Stimulated activated CD8-positive, alpha-beta memory T cell treated with anti-CD3 and anti-CD28 coated beads, Interleukin-4, amount 100 ng/mL, for 4 hours (primary cell): ENCODE data around the gene SCGB3A1.

Experiments used
- DNase-seq, 2 donors: peaks; one replicate each; pipeline ENCODE4 v3.0.0-alpha.2; 2020; ENCODE audit warnings: low read depth in 2 of 2, low spot score in 1 of 2

The SCGB3A1 gene

DNA sequence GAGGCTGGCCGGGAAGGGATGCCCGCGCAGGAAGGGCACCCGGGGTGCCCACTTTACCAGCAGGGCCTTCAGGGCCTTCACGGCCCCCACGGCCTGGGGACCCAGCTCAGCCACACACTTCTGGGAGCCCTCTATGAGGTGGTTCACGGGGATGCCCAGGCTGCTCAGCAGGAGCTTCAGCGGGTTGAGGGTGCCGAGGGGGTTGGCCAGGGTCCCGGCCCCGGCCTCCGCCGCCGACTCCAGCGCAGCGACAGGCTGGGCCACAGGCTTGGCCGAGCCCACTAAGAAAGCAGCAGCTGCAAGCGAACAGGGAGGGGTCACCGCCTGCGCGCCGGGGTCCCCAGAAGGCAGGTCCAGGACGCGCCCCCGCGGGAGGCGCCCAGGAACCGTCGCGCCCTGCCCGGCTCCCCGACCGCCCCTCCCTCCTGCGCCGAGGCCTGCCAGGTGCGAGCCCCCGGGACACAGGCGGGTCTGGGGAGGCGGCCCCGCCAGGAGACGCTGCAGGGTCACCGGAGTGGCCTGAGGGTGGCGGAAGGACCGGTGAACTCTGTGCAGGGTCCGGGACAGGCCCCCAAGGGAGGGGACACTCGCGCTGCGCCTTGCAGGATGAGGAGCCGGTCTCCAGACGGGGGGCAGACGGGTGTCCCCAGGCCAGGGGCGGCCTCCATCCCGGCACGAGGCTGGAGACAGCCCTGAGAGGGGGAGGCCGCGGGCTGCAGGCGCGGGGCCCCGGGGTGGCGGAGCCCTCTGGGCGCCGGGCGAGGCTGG, 572 bp downstream of the SCGB3A1 start:
- no peak for DNase-seq

DNA sequence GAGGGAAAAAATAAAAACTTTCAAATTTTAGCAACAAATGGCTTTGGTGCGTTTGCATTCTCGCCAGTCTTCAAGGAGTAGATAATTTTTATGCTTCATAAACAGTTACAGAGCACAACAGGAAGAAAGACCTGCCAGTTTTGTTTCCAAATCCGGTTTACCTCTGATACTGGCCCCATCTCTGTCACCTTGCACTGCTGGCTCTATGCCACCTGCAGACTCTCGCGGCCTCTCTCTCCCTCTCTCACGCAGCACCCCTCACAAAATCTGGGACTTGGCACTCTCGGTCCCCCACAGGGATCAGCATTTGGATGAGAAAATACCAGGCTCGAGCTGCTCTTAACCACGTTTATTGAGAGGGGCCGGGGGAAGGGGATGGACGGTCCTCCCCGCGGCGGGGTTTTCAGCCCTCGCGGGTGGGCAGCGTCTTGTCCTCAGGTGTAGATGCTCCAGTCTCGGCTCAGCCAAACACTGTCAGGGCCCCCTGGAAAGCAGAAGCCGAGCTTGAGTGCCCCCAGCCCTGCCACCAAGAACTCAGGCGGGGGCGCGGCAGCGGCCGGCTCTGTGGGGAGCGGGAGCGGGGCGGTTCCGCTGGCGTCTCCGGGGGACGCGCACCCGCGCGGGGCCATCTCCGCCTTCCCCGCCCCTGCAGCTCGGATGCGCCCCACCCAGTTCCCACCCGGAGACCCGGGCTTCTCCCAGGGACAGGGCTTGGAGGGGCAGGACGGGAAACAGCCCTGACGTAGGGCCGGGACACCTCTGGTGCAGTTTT, 1.3 kb downstream of the SCGB3A1 start:
- DNase-seq = no peak

DNA sequence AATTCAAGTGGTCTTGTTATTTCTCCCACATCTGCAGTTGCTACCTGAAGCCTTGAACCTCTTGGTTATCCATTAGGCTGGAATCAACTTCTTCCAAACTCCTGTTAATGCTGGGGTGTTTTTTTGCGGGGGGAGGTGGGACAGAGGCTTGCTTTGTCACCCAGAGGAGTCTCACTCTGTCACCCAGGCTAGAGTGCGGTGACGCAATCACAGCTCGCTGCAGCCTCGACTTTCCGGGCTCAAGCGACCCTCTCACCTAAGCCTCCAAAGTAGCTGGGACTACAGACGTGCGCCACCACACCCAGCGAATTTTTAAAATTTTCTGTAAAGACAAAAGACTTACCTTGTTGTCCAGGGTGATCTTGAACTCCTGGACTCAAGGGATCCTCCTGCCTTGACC, 4.4 kb downstream of the SCGB3A1 start:
- no peak for DNase-seq

DNA sequence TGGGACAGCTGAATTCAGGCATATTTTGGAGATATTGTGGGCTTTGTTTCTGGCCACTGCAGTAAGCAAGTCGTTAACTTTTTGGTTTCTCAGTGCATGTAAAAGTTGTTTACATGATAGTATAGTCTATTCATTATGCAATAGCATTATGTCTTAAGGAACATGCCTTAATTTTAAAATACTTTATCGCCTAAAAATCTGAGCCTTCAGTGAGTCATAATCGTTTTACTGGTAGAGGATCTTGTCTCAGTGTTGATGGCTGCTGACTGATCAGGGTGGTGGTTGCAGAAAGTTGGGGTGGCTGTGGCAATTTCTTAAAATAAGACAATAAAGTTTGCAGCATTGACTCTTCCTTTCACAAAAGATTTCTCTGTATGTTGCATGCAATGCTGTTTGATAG, 5.1 kb downstream of the SCGB3A1 start:
- no peak for DNase-seq

DNA sequence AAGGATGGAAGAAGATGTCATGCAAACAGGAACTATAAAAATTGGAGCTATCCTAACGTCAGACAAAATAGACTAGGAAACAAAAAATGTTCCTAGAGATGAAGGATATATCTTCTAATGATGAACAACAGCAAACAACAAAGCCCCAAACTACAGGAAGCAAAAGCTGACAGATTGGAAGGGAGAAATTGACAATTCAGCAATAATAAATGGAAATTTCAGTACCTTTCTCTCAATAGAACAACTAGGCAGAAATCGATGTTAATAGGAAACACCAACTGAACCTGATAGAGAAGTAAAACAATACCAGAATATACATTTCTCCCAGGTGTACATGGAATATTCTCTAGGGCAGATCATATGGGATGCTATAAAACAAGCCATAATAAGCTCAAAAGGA, 7.6 kb downstream of the SCGB3A1 start:
- no peak for DNase-seq

DNA sequence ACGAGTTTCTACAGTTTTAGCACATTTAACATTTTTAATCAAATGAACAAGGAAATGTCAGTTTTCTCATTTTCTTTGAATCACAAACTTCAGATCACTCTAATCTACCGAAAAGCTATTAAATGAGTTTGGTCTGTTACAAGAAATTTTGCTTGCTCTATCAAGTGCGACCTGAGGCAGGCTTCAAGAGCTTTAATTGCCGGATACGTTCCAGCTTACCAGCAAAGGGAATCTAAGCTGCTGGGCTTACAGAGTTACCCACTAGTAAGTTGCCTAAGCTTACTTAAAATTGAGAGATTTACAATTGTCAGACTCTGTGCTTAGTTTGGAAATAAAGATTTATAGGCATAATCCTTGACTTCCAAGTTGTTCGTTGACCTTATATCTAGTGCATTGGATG, 10.6 kb downstream of the SCGB3A1 start:
- no peak for DNase-seq

DNA sequence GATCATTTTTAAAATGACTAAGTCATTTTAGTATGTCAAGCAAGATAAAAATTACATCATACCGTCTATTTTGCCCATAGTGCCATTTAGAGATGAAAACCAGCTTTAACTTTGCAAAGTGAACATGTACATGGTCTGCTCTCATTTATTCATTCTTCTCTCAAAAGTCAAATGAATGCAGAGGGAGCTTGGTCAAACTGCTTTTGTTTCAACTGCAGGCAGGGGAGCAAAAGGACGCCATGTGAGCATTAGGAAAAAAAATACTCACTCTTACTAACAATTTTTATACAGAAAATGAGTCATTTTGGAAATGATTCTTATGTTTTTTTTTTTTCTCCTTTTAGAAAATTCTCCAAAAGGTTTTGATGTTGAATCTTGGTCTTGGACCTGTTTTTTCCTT, 15.7 kb downstream of the SCGB3A1 start:
- no peak for DNase-seq

DNA sequence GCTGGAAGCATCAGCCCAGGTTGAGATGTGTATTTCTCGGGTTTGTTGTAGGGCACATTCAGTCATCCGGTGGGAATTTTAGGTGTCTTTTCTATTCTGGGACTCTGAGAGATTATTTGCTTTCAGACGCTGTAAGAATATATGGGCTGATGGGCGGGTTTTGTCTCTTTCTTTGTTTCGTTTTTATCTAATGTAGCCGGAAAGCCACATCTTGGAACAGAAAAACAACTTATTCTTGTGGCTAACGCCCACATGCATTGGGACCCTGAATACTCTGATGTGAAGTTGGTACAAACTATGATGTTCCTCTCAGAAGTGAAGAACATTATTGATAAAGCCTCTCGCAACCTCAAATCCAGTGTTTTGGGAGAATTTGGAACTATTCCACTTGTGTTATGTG, 22.4 kb downstream of the SCGB3A1 start:
- DNase-seq = no peak

DNA sequence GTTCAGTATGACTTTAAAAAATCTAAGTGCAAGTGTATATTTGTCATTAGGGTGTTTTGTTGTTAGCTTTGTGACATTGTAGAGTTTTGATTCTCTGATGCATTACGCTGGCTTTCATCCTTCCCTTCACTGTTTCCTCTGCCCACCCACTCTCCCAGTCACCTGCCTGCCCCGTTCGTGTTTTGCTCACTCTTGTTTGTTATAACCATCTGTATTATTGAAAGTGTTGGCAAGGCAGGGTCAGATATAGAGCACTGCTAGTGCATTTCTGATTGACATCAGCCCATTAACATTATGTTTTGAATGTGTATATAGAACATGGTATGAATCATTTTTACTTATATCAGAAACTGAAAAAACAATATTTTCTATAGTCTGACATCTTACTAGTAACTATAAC, 27.3 kb downstream of the SCGB3A1 start:
- no peak for DNase-seq

DNA sequence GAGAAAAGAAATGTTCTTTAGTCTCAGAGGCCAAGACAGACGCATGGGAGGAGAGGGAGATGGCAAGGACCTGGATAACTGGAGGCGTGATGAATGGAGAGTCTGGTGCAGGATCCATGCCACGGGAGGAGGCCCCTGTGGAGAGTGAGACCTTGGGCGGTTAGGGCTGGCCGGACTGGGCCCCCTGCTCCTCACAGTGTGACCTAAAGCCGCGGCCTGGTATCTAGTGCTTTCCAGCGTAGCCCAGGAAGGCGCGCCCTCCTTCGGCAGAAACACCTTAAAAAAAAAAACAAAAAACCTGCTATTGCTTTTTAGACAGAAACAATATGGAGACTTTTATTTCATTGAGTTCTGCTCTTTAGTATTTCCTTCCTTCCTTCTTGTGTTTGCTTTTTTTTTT, 33.1 kb downstream of the SCGB3A1 start:
- DNase-seq = no peak

DNA sequence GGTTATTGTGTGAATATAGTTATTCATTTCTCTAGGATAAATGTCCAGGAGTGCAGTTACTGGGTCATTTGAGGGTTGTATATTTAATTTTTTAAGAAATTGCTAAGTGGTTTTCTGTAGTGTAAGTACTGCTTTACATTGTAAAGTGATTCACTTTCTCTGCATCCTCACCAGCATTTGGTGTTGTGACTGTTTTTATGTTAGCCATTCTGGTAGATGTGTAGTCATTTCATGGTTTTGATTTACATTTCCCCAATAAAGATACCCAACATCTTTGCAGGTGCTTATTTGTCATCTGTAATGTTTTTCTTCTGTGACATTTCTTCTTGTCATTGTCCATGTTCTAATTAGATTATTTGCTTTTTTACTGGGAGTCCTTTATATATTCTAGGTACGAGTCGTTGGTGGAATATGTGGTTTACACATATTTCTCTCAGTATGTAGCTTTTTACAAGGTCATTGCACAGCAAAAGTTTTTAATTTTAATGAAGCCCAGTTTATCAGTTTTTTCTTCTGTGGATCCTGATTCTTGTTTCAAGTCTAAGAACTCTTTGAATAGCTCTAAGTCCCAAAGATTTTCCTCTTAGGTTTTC, 34.0 kb downstream of the SCGB3A1 start:
- DNase-seq = no peak

DNA sequence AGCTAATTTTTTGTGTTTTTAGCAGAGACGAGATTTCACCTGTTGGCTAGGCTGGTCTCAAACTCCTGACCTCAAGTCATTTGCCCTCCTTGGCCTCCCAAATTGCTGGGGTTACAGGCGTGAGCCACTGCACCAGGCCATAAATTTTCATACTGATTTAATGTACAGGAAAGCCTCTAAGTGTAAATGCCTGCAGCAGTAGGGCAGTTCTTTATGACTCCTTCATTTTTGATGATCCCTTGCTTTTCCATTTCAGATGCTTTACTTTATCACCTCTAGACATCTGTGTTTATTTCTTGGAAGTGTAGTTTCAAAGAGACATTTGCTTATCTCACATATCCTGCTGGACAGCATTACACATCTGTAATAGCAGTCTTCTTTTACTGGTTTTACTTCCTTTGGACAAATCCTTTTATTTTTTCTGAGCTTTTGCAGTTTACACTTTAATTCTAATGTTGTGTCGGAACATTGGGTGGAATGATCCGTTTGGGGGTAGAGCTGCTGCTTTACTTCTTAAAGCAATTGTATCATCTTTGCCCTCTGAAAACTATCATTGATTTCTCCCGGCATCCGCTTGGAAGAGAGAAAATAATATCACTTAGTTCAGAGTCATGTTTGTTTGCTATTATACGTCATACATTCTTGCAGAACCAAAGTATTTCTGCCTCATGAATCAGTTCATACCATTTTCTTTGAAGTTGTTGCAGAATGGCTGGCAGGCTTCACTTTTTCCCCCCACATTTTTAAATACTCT, 36.0 kb downstream of the SCGB3A1 start:
- no peak for DNase-seq

DNA sequence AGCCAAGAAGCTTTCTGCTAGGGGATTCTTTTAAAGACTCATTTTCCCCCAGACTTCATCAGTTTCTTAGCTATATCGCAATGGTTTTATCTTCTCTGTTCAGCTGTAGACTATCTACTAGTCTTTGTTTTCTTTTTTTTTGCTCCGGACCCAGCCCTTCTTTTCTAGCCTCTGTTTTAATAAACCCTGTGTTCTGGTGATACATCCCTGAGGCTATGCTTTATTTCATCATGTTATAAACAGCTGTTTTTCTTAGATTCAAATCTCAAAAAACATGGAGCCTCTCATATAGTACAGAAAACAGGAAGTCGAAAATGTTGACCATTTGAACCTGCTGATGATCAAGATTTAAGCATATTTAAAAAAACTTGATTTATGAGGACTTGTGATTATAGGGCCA, 37.8 kb downstream of the SCGB3A1 start:
- DNase-seq = no peak

DNA sequence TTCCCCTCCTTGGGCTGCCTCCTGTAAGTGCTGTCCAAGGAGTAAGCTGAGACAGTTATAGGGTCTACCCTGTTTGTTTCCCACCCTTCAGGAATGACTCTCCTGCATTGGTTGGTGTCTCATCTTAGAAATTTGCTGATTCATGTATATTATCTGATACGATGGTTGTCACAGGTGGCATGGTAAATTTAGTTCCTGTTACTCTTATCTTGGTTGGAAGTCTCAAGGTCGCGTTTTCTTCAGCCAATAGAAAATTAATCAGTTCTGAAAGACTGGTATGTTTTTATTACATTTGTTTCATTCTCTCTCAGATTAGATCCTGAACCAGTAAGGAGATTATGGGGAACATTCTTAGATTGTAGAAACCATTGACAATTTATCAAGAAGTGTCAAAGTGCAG, 42.7 kb downstream of the SCGB3A1 start:
- no peak for DNase-seq

DNA sequence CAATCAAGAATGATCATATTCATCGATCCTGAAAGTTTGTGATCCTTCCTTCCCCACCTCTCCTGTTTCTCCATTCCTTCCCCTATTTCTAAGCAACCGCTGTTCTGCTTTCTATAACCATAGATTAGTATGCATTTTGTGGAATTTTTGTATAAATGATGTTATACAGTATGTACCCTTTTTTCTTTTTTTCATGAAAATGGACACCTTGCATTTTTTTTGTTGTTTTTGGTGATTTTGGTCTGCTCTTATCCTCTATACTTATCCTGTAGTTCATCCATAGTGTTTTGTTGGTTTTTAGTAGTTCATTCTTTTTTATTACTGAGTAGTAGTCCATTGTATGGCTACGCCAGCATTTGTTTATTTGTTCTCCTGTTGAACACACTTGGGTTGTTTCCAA, 46.1 kb downstream of the SCGB3A1 start:
- DNase-seq = no peak

DNA sequence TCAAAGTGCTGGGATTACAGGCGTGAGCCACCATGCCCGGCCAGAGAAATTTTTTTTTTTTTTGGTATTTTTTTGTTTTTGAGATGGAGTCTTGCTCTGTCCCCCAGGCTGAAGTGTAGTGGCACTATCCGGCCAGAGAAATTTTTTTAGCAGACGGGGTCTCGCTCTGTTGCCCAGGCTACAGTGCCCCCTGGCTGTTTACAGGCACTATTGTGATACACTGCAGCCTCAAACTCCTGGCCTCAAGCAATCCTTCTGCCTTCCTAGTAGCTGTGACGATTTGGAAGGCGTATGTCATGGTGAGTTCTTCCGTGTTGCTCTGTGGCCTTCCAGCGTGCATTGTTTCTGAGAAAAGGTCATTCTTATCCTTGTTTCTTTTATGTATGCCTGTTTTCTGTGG, 49.6 kb downstream of the SCGB3A1 start:
- no peak for DNase-seq
